ENCODE data around the gene PLXNB1. TPM values are rescaled to one million over a fixed set of nuclear protein-coding genes. Genes with fewer than 3 reads are reported as not detected.

Gene PLXNB1
- total and polyA plus RNA-seq, 2 of the 13 experiments (the other 11 are each of a cell fraction or from before 2014, with no cell fraction given) = 86.0 to 143 TPM

DNA sequence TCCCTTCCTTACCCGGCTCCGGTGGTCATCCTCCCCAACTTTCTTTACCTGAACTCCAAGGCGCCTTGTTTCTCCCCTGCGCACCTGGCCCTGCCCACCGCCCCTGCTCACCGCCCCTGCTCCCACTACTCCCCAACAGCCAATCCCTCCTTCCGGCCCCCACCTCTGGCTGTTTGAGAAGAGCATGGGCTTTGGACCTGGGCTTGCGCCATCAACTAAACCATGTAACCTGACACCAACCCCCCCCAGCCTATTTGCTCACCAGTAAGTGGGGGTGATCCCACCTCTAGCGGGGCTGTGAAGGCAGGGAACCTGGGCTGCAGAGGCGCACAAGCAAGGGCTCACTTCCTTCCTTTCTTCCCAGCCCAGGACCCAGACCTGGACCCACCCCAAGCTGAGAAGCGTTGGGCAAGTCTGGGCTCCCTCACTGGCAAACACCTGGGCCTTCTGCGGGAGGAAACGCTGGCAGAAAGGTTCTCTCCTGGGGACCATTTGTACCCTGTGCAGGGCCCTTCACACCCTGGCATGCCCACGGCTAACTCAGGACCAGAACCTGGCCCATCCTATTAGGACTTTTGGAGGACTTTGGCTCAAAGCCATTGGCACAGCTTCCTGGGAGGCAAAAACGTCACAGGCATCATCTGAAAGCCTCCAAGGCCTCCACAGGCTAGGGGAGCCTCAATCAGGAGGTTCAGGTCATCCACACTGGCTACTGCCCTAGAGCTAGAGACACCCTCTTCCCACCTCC lies at the start of gene PLXNB1 (continued):
- TF ChIP-seq SNAPC4 (CRISPR knock-in tag; IDR thresholded peaks at IDR 0.05) (peak; percentile 94), DPF2 (CRISPR knock-in tag; IDR thresholded peaks at IDR 0.05; ENCODE audit: borderline replicate concordance, low read depth) (peak; percentile 98), FOXO4 (CRISPR knock-in tag; conservative IDR thresholded peaks at IDR 0.05) (no peak), AKAP8 (CRISPR knock-in tag; IDR thresholded peaks at IDR 0.05) (peak; percentile 24; the same call in 1 of the 2 replicates), CREM (IDR thresholded peaks at IDR 0.05) (peak; percentile 88), CREM (CRISPR knock-in tag; IDR thresholded peaks at IDR 0.05) (no peak), DNMT1 (CRISPR knock-in tag; IDR thresholded peaks at IDR 0.05) (no peak), PAWR (CRISPR knock-in tag; IDR thresholded peaks at IDR 0.05; ENCODE audit: borderline replicate concordance) (0 out of 2 replicates have a peak, but pooled peaks have one; percentile 54), POLR2G (IDR thresholded peaks at IDR 0.05; ENCODE audit: low read depth, low read length) (peak; percentile 78), ZNF614 (CRISPR knock-in tag; IDR thresholded peaks at IDR 0.05; ENCODE audit: borderline replicate concordance) (peak; percentile 78; the same call in 1 of the 2 replicates), ZNF205 (CRISPR knock-in tag; IDR thresholded peaks at IDR 0.05) (peak; percentile 94; the same call in 1 of the 2 replicates), ZNF777 (CRISPR knock-in tag; IDR thresholded peaks at IDR 0.05) (peak; percentile 47), ZNF672 (CRISPR knock-in tag; IDR thresholded peaks at IDR 0.05) (no peak), TEAD2 (CRISPR knock-in tag; IDR thresholded peaks at IDR 0.05) (no peak), ZNF788 (CRISPR knock-in tag; IDR thresholded peaks at IDR 0.05; ENCODE audit: borderline replicate concordance) (peak; percentile 97)
- TF ChIP-seq, protein P1, sequence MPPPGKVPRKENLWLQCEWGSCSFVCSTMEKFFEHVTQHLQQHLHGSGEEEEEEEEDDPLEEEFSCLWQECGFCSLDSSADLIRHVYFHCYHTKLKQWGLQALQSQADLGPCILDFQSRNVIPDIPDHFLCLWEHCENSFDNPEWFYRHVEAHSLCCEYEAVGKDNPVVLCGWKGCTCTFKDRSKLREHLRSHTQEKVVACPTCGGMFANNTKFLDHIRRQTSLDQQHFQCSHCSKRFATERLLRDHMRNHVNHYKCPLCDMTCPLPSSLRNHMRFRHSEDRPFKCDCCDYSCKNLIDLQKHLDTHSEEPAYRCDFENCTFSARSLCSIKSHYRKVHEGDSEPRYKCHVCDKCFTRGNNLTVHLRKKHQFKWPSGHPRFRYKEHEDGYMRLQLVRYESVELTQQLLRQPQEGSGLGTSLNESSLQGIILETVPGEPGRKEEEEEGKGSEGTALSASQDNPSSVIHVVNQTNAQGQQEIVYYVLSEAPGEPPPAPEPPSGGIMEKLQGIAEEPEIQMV (CRISPR knock-in tag; IDR thresholded peaks at IDR 0.05; ENCODE audit: low read depth) = peak; percentile 92; the same call in 1 of the 2 replicates
- TF ChIP-seq, protein P2, sequence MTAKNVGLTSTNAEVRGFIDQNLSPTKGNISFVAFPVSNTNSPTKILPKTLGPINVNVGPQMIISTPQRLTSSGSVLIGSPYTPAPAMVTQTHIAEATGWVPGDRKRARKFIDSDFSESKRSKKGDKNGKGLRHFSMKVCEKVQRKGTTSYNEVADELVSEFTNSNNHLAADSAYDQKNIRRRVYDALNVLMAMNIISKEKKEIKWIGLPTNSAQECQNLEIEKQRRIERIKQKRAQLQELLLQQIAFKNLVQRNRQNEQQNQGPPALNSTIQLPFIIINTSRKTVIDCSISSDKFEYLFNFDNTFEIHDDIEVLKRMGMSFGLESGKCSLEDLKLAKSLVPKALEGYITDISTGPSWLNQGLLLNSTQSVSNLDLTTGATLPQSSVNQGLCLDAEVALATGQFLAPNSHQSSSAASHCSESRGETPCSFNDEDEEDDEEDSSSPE (CRISPR knock-in tag; IDR thresholded peaks at IDR 0.05) = peak; percentile 71
- TF ChIP-seq, protein P3, sequence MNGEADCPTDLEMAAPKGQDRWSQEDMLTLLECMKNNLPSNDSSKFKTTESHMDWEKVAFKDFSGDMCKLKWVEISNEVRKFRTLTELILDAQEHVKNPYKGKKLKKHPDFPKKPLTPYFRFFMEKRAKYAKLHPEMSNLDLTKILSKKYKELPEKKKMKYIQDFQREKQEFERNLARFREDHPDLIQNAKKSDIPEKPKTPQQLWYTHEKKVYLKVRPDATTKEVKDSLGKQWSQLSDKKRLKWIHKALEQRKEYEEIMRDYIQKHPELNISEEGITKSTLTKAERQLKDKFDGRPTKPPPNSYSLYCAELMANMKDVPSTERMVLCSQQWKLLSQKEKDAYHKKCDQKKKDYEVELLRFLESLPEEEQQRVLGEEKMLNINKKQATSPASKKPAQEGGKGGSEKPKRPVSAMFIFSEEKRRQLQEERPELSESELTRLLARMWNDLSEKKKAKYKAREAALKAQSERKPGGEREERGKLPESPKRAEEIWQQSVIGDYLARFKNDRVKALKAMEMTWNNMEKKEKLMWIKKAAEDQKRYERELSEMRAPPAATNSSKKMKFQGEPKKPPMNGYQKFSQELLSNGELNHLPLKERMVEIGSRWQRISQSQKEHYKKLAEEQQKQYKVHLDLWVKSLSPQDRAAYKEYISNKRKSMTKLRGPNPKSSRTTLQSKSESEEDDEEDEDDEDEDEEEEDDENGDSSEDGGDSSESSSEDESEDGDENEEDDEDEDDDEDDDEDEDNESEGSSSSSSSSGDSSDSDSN (CRISPR knock-in tag; IDR thresholded peaks at IDR 0.05) = peak; percentile 83

All from HepG2 (cell line).